Skeletal muscle cell (primary cell): Measurements from ENCODE around the gene LIMS2.

Source experiments
- DNase-seq: peaks from one replicate; pipeline ENCODE4 v3.0.0-alpha.2; 2010; ENCODE audit warnings: low read depth
- H3K4me3 ChIP-seq: 2 replicates; pipeline ENCODE4 v1.5.1; 2011; ENCODE audit warnings: low read depth, mild to moderate bottlenecking, control low read depth, low read length, moderate library complexity

Gene LIMS2

GRCh38 chr2:127701651-127702394 lies 26.5 kb upstream of the LIMS2 start:
- H3K4me3 ChIP-seq, result peak overlapping the region; percentile 60
- no peak for DNase-seq

DNA sequence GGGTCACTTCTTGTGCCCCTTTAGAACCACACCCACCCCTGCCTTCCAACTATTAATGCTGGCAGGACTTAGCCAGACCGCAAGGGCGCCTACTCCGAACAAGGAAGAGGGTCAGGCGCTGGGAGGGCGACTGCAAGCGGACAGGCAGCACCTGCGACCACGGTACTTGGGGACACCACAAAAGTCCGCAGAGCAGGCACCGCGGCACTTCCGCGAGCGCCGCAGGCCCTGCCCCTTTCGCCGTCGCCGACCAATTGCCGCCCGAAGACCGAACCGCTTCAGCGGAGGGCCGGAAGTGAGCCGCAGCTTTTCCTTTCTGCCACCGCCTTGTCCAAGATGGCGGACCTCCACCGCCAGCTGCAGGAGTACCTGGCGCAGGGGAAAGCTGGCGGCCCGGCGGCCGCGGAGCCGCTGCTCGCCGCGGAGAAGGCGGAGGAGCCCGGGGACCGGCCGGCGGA lies 25.9 kb upstream of the LIMS2 start, which contains the start of gene SFT2D3:
TSS of gene SFT2D3 (plus strand) at position 305 of the 458 bp plus-strand sequence. CDS start at position 337, 32 bp downstream.
- H3K4me3 ChIP-seq, result peak within 1 kb of the TSS; percentile 60
- DNase-seq, result peak; percentile 62

DNA sequence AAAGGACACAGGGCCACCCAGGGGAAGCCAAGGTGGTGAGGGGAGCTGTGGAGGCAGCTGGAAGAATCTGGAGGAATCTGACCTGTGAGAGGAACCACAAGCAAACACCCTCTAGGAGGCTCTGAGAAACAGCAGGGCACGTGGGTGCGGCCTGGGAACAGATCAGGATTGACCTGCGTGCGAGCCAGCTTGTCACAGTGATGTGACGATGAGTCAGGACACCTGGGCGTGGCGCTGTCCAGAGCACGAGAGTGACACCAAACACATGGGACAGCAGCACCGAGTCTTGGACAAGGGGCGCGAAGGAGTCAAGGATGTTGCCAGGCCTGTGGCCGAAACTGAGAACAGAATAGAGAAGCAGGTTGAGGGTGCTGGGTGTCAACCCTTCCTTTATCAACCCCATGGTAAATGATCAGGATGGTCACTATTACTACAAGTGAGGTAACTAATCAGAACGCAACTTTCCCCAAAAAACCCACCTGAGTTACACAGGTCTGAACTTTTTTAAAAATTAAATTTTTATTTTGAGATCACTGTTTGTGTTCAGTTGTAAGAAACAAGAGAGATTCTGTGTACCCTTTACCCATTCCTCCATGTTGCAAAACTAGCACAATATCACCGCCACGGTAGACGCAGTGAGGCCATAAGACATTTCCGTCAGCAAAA lies 25.3 kb upstream of the LIMS2 start:
- H3K4me3 ChIP-seq, result peak overlapping the region; percentile 60
- no peak for DNase-seq

GRCh38 chr2:127698553-127699355 lies 23.4 kb upstream of the LIMS2 start:
- DNase-seq, result no peak
- H3K4me3 ChIP-seq, result no peak overlapping the region

DNA sequence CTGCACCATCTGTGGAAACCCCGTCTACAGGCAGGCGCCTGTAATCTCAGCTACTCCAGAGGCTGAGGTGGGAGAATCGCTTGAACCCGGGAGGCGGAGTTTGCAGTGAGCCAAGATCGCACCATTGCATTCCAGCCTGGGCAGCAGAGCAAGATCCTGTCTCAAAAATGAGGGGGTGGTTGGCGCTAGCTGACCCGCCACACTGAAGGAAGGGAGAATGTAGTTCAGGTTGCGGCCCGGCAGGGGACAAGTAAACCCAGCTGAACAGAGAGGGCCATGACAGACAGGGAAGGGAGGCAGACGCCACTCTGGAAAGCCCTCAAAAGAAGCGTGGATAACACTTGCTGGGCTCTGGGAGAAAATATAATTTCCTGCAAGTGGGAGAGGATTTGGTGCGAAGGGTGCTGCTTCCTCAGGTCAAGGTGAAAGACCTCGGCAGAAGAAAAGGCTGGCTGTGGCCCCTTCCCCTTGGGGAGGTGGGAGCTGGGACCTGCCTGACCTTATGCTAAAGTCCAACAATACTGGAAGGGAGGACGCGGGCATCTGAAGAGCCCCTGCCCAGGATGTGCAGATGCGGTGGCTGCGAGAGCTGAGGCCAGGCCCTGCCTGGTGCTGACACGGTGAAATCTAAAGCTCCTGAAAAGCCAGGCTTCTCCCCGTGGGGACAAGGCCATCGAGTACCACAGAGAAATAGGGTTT lies 22.3 kb upstream of the LIMS2 start:
- DNase-seq, result no peak
- no peak overlapping the region for H3K4me3 ChIP-seq

DNA sequence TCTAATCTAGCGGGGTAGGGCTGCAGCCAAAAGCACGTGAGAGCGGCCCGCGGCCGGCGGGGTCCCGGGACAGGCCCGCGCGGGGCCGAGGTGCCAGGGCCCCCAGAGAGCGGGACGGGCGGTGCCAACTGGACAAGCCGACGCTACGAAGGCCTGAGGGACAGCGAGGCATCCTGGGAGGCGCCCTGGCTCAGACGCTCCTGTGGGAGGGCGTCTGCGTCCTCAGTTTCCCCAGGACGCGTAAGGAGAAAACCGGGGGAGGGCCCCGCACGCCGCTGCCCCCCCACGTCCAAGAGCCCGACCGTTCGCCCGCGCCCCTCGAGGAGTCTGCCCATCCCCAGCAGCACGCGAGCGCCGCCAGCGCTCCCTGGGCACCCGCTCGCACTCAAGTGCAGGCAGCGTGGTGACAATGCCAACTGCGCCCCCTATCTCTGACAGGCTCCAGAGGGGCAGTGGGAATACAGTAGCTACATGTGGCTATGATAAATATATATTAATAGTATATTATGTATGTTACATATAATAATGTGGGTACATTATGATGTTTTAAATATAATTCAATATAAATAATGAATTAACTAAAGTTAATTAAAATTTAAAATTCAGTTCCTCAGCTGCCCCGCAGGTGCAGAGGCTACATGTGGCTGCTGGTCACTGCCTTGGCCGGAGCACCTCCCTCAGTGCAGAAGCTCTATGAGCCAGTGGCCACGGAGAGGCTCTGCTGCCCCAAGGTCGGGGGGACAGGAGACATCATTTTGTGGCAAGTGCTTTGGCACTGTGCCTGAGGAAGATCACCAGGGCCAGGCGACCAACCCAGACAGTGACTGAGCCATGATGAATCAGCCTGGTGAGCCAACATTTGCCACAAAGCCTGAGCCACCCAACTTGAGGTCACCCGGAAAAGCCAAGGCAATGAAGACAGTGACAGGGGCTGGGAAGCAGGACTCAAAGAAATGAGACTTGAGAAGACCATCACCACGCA lies 20.5 kb upstream of the LIMS2 start:
- DNase-seq, result no peak

DNA sequence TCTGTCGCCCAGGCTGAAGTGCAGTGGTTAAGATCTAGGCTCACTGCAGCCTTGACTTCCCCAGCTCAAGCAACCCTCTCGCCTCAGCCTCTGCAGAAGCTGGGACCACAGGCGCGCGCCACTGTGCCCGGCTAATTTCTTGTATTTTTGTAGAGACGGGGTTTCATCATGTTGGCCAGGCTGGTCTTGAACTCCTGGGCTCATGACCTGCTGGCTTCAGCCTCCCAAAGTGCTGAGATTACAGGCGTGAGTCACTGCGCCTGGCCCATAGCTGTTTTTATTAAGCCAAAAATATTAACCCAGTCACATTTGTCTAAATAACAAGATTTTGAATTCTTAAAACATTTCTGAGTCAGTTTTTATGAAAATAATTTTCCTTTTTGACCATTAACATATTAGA lies 19.7 kb upstream of the LIMS2 start:
- DNase-seq, result no peak
- no peak overlapping the region for H3K4me3 ChIP-seq

More for the DNA sequence above, 20.5 kb upstream of the LIMS2 start:
- peak overlapping the region; percentile 40 for H3K4me3 ChIP-seq

- DNase-seq, result no peak
- no peak overlapping the region for H3K4me3 ChIP-seq
Observed at GRCh38 chr2:127690696-127691095, 15.4 kb upstream of the LIMS2 start.

DNA sequence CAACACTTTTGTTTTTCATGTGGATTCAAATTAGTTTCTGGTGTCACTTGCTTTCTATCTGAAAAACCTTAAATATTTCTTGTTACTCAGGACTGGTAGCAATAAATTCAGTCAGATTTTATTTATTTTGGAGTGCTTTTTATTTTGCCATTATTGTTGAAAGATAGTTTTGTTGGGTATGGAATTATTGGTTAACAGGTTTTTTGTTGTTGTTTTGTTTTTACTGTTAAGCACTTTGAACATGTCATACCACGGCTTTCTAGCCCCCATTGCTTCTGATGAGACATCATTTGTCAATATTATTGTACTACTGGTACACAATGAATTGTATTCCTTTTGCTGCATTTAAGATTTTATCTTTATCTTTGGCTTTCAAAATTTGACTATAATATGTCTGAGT lies 13.1 kb upstream of the LIMS2 start:
- no peak for DNase-seq
- H3K4me3 ChIP-seq, result no peak overlapping the region

- DNase-seq, result no peak
Observed at GRCh38 chr2:127685410-127686080, 10.2 kb upstream of the LIMS2 start.

GRCh38 chr2:127683757-127684156 lies 8.4 kb upstream of the LIMS2 start:
- DNase-seq, result no peak
- H3K4me3 ChIP-seq, result no peak overlapping the region

More at GRCh38 chr2:127685410-127686080, 10.2 kb upstream of the LIMS2 start:
- H3K4me3 ChIP-seq, result no peak overlapping the region

DNA sequence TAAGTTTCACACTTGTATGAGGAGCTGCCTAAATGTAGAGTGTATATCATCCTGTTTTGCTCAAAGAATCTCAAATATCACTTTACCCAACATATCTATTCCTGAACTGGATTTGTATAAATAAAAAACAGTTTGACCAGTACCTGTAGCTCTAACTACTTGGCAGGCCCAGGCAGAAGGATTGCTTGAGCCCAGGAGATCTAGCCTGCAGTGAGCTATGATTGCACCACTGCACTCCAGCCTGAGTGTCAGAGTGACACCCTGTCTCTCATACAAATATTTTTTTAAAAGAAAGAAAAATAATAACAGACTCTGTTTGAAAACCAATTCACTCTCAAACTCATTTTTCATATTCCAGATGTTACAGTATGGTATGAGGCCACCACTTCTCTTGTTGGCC lies 7.7 kb upstream of the LIMS2 start:
- DNase-seq, result no peak

GRCh38 chr2:127681976-127682857 lies 6.9 kb upstream of the LIMS2 start:
- no peak overlapping the region for H3K4me3 ChIP-seq
- no peak for DNase-seq

More for the DNA sequence above, 7.7 kb upstream of the LIMS2 start:
- H3K4me3 ChIP-seq, result no peak overlapping the region

GRCh38 chr2:127681288-127681804 lies 6.0 kb upstream of the LIMS2 start:
- no peak overlapping the region for H3K4me3 ChIP-seq
- no peak for DNase-seq

DNA sequence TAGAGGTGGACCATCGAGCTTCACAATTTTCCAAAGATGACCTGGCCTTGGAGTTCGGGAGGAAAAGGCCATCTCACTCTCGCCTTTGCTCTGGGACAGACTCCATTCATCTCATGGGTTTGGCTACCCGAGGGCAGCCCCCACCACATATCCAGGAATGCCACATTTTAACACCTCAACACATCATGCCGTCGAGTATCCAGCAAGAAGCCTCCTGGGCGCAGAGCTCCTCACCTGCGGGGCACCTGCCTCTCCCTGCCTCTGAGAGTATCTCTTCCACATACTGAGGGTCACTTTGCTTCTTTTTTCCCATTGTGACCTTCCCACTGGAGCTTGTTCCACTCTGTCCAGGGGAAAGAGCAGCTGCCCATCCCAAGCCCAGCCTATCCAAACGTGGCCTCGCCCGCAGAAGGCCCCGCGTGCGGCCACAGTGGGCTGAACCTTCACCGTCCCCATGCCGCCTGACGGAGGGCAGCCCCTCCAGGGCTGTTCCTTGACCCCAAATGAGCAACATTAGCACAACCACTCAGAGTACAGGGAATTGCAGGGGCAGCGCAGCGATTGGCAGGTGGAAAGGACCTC lies 5.5 kb upstream of the LIMS2 start:
- H3K4me3 ChIP-seq, result no peak overlapping the region
- no peak for DNase-seq

- no peak for DNase-seq
- H3K4me3 ChIP-seq, result no peak overlapping the region
Observed at GRCh38 chr2:127679680-127680361, 4.5 kb upstream of the LIMS2 start.
